Measurements from ENCODE around the gene LMNA.
"Not testable (repeated sequence)": the region's sequence is repeated elsewhere in the genome, so short reads cannot be mapped to it uniquely, and the experiment has no call there.

The LMNA gene

DNA sequence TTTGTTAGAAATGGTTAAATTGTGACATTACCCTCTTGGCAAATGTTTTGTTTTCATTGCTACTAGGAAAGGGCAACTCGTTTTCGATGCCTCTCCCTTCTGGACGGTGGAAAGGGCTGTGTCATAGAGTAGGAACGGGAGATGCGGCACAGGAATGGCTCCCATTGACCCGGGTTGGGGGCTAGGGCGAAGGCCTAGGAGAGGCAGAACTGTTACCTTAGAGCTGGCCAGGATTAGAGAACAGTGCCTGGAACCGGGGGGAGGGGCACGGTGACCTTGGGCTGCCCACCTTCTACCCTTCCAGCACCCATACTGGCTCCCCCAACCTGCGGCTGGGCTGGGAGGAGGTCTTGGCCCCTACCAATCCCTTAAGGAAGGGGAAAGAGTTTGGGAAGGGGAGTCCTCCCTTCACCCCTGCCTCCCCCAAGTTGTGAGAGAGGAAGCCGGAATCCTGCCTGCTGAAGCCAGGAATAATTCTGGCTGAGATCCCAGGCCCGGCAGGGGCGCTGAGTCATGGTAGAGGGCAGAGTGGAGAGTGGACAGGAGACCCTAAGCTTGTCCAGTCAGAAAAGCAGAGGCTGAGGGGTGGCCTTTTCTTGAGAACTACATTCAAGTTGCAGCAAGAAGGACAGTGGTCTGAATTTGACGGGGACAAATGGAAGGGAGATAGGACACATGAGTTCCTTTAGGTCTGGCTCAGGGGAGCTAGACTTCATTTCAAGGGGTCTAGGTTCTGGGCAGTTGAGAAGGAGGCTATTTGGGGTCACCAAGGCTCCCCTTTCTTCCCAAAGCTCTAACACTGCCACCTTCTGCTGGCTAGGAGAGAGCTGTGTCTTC, 8.2 kb downstream of the LMNA start:
- DNase-seq, result no peak

DNA sequence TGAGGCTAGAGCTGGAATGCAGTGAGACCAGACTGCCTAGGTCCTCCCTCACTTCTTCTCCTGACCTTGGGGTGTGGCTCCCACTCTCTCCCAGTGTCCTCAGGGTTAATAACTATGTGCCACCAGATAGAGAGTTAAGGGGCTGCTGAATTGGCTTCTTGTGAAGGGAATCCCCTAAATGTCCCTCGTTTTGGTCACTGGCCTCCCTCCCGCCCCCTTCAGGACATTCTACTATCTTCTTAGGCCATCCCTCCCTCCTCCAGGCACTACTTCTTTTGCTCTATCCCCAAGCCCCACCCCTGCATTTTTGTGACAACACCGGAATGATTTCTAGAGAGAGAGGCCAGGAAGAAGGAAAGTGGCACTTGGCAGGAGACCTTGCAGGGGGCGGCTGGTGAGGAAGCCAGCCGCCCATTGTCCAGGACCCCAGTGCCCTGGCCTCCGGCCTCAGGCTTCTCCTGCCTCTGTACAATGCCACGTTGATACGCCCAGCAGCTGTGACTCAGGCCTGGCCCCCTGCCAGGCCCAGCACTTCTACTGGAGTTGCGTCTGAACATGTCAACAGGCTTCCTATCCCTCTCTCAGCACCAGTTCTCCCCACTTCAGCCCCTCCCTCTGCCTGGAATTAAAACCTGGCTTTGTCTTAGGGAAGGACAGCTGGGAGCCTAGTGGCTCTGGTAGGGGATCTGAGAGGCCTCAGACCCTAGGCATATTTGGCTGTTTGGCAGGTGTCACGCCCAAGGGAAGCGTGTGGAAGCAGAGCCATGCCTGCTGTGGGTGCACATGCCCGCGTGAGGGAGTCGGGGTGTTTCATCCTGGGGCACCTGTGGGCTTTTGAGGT, 9.1 kb downstream of the LMNA start:
- peak; percentile 98 for DNase-seq

DNA sequence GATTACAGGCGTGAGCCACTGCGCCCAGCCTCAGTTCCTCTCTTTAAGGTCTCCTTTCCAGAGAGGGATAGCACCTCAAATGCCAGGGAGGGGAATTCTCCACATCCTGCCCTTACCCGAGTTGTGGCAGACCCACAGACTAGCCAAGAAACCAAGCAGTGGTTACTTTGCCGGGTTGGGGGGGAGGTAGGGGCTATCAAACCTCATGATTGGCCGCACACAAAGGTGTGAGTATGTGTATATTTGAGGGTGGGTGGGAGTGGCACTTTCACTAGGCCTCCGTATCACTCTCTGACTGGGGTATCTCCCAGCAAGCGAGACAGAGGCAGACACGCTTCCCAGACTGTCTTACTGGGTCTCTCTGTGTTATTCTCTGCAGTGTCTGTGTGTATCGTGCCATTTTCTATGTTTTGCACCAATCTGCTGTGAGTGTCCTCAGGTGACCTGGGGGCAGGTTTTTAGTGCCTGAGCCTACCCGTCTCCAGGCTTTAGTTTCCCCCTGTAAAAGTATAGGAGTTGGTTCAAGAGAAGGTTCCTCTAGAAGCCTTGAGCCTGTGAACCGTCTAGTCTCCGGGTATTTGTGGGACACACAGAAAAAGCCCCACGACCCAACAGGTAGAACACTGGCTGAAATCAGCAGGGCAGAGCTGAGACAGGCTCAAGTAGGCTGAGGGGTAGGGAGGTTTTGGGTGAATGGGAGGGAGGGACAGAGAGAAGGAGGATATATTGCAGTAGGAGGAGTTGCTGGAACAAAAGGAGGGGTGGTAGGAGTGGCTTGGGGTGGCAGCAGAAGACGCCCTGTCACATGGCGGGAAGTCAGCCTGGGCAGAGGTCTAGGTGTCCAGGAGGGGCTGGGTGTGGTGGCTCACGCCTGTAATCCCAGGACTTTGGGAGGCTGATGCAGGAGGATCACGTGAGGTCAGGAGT, 10.3 kb downstream of the LMNA start:
- no peak for DNase-seq

DNA sequence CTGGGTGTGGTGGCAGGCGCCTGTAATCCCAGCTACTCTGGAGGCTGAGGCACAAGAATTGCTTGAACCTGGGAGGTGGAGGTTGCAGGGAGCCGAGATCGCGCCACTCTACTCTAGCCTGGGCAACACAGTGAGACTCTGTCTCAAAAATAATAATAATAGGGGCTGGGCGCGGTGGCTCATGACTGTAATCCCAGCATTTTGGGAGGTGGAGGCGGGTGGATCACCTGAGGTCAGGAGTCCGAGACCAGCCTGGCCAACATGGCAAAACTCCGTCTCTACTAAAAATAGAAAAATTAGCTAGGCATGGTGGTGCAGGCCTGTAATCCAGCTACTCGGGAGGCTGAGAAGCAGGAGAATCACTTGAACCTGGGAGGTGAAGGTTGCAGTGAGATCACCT, 11.0 kb downstream of the LMNA start:
- not testable (repeated sequence) for DNase-seq

DNA sequence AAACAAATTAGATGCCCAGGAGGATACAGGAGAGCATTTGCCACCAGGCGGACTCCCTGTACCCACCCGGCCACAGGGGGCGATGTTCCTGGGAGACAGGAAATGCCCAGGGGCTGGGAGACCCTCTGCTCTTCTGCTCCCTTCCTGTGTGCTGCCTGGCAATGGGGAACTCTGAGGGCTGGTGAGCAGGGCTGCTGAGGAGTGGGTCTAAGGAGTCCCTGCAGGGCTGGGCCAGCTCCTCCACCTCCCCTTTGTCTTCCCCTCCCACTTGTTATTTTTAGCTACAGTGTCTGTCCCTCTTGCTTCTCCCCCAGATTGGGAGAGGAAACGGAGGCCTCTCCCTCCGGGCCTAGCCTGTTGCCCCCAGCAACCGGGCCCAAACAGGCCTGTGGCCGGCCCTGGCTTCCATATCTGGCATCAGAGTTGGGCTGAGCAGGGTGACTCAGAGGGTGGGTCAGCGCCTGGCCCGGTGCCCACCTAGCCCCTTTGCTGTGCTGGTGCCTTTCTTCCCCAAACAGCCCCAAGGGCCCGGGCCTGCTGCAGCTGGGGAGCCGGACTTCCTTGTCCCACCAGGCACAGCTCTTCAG, 11.6 kb downstream of the LMNA start:
- DNase-seq, result no peak

DNA sequence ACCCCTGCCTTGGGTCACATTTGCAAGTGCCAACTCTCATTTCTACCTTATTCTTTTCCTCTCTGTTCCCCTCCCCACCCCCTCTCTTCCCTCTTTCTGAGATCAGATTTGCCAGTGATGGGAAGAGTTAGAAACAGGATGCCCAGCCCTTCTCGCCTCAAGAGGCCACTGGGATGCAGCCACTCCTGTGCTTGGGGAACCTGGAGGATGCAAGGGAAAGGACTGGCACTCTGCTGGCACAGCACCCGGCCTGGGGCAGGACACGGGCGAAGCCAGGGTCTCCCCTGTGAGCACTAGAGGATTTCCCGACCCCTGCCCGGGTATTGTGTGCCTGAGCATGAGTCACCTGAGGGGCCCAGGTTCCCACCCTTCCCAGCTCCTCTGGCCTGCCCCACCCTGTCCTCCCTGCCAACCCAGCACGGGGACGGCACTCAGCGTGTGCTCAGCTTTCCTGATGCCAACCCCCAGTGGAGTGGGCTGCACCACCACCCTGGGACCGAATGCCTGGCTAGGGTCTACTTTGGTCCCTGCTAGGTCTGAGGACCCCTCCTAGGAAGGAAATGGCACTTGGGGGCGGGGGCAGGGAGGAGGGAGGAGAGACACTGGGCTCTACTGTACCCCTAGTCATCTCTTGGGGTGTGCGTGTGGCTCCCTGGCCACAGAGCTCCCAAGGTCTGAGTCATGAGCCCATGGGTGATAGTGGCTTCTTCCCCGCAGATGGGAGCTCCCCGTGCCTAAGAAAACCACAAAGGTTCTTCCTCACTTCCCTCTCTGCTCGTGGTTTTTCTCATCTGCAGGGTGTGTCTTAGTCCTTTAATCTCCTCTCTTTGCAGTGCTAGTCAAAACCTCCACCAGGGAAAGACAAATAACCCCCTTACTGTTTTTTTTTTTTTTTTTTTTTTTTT, 12.4 kb downstream of the LMNA start:
- no peak for DNase-seq

DNA sequence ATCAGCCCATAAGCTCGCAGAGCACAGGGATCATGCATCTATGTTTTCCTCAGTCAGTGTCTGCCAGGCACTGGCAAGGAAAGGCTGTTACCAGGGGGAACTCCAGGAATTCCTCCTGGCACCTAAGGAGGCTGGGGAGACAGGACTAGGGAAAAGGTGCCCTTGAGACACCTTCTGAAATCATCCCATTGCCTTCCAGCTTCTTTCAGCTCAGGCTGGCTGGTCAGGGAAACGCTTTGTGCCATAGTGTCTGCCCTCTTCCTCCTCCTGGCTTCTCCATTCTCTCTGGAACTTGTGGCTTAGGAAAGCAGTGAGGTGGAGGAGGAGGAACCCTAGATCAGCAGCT, 13.8 kb downstream of the LMNA start:
- DNase-seq, result no peak

DNA sequence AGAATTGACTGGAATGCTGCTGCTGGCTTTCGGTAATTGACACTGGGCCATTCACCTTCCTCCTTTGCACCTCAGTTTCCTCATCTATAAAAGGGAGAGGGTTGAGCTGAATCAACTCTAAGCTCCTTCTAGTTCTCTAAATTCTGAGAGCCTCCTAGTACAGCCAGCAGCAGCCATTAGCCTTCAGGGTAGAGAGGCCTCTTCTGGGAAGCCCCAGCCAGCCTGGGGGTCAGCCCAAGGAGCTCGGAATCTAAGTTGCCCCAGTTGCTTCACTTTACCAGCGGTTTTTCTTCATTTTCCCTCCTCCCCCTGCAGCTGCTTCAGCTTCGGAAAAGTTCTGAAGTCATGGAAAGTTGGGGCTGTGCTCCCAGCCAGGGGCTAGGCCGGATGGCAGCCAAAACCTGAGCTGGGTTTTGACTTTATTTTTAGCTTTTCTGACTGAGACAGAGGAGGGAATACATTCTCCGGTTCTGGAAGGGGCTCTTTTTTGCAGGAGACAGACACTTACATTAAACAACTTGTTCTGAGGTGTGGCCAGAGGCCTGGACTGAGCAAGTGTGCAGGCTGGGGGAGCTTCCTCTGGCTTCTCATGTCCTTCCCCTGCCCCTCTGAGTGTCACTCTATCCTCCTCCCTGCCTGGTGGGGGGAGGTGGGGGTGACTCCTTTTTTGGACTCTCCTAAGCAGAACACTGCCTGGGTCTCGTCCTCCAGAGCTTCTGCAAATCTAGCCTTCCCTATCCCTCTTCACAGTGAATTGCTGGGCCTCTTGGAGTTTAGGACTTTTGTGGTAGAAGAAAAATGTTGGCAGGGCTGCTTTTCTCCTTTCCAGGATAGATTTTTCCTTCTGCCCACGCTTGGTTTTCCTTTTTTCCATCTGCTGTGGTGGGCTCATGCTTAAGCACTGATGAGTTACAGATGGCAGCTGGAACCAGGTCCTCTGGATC, 14.4 kb downstream of the LMNA start:
- DNase-seq, result no peak

DNA sequence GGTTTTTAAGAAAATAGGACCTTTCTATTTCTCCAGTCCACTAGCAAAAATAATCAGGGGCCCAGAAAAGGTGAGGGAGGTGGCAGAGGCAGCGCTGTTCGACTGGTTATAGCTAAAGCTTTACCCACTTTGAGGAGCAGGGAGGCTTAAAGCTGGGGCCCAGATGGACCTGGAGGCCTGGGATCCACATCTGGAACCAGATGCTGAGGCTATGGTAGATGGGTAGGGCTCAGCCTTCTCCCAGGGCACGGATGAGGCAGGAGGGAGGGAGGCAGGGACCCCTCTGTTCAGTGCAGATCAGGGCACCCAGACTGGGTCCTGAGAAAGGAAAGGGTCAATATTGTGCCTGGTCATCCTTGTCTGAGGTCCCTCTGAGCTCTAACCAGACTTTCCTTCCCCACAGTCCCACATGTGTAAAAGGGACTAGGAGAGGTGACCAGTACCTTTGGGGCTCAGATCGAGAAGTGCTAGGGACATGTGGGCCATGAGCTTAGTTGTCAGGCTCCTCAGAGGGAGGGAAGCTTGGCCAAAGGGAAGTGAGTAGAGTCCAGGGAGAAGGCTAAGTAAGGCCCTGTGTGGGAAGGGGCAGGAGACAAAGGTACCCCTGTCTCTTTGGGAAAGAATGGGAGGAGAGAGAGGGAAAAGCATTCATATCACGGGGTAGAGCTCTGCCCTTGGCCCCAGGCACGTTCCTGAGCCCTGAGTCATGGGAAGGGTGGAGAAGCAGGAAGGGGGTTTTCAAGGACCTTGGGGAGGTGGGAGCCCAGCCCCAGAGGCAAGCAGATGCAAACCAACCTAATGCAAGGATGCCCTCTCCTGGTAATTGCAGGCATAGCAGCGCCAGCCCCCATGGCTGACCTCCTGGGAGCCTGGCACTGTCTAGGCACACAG, 15.4 kb downstream of the LMNA start:
- peak; percentile 35 to 66 for DNase-seq

DNA sequence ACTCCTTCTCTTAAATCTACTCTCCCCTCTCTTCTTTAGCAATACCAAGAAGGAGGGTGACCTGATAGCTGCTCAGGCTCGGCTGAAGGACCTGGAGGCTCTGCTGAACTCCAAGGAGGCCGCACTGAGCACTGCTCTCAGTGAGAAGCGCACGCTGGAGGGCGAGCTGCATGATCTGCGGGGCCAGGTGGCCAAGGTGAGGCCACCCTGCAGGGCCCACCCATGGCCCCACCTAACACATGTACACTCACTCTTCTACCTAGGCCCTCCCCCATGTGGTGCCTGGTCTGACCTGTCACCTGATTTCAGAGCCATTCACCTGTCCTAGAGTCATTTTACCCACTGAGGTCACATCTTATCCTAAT, 16.0 kb downstream of the LMNA start:
- DNase-seq, result no peak

DNA sequence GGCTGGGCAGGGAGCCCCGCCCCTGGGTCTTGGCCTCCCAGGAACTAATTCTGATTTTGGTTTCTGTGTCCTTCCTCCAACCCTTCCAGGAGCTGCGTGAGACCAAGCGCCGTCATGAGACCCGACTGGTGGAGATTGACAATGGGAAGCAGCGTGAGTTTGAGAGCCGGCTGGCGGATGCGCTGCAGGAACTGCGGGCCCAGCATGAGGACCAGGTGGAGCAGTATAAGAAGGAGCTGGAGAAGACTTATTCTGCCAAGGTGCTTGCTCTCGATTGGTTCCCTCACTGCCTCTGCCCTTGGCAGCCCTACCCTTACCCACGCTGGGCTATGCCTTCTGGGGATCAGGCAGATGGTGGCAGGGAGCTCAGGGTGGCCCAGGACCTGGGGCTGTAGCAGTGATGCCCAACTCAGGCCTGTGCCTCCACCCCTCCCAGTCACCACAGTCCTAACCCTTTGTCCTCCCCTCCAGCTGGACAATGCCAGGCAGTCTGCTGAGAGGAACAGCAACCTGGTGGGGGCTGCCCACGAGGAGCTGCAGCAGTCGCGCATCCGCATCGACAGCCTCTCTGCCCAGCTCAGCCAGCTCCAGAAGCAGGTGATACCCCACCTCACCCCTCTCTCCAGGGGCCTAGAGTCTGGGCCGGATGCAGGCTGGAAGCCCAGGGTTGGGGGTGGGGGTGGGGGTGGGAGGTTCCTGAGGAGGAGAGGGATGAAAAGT, 20.4 kb downstream of the LMNA start:
- DNase-seq, result no peak

DNA sequence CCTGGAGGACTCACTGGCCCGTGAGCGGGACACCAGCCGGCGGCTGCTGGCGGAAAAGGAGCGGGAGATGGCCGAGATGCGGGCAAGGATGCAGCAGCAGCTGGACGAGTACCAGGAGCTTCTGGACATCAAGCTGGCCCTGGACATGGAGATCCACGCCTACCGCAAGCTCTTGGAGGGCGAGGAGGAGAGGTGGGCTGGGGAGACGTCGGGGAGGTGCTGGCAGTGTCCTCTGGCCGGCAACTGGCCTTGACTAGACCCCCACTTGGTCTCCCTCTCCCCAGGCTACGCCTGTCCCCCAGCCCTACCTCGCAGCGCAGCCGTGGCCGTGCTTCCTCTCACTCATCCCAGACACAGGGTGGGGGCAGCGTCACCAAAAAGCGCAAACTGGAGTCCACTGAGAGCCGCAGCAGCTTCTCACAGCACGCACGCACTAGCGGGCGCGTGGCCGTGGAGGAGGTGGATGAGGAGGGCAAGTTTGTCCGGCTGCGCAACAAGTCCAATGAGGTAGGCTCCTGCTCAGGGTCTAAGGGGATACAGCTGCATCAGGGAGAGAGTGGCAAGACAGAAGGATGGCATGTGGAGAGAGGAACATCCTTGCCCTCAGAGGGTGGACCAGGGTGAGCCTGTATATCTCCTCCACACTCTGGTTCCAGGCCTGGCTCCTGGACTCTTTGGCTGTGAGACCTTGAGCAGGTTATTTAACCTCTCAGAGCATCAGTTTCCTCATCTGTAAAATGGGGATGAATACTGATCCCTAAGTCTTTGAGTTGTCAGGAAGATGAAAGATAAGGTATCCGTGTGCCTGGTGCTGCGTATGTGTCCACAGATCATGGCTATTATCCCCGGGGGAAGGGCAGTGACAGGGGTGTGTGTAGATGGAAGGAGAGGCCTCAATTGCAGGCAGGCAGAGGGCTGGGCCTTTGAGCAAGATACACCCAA, 21.7 kb downstream of the LMNA start:
- no peak for DNase-seq

DNA sequence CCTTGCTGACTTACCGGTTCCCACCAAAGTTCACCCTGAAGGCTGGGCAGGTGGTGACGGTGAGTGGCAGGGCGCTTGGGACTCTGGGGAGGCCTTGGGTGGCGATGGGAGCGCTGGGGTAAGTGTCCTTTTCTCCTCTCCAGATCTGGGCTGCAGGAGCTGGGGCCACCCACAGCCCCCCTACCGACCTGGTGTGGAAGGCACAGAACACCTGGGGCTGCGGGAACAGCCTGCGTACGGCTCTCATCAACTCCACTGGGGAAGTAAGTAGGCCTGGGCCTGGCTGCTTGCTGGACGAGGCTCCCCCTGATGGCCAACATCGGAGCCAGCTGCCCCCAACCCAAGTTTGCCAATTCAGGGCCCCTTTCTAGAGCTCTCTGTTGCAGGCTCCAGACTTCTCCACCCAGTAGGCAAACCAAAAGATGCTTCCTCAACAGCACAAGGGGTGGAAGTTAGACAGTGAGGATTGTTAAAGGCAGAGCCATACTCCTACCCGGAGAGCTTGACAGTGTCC, 22.5 kb downstream of the LMNA start:
- no peak for DNase-seq

DNA sequence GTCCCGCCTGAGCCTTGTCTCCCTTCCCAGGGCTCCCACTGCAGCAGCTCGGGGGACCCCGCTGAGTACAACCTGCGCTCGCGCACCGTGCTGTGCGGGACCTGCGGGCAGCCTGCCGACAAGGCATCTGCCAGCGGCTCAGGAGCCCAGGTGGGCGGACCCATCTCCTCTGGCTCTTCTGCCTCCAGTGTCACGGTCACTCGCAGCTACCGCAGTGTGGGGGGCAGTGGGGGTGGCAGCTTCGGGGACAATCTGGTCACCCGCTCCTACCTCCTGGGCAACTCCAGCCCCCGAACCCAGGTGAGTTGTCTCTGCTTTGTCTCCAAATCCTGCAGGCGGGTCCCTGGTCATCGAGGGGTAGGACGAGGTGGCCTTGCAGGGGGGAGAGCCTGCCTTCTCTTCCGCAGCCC, 24.0 kb downstream of the LMNA start:
- no peak for DNase-seq

DNA sequence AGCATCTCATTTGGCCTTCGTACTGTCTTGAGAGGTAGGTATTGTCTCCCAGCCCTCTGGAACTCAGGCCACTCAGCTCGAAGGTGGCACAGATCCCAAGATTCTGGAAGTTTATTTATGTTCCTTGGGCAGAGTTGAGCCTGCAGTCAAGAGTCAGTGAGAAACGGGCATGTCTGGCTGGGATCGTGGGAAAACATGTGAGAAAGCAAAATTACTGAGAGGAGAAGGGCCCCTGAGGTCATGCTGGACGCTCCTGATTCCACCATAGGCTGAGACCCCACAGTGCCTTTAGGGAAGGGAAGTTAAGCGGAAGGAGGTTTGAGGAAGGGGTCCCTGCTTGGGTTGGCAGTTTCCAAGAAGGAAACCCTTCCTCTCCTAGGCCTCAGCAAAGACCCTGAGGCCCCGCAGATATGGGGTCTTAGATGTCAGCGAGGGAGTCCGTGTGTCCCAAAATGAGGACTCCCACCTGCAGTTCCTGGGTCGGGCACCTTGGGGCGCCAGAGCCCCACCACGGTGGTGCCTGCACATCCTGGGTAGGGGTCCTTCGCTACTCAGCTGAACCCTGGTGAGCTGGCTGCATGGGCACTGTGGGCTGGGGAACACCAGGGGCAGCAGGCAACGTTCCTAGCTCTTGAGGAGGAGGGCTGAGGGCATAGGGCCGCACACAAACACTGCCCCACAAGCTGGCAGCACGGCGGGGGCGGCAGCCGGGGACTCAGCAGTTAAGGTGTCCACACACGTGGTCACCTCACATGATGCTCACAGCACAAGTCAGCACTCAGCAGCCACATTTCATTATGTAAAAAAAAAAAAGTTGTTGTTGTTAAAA, 26.6 kb downstream of the LMNA start:
- DNase-seq, result peak in 1 of 2 experiments; percentile 40

DNA sequence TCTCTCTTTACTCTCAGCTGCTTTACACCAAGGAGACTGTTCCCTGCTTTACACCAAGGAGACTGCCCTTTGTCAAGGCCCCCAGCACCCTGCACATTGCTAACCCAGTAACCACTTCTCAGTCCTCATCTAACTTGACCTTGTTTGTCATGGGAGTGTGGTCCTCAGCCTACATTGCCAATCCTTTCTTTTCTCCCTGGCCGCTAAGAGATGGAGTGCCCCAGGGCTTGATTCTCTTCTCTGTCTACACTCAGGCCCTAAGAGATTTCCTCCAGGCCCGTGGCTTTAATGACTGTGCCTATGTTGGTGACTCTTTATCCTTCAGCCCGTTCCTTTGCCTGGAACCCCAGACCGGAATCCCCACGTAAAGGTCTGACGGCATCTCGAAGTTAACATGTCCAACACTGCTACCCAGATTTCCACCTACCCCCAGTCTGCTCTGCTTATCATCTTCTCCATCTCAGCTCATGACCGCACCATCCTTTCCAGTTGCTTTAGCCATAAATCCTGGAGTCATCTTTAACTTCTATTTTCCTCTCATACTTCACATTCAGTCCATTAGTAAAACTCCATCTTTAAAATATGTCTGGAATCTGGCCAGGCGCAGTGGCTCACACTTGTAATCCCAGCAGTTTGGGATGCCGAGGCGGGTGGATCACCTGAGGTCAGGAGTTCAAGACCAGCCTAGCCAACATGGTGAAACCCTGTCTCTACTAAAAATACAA, 29.4 kb downstream of the LMNA start:
- DNase-seq, result no peak
